HepG2 (cell line): ENCODE results near the gene PLEKHA5.

Experiments
- ISL2 ChIP-seq: sonication (generic); formaldehyde crosslinking; IDR thresholded peaks from 2 replicates; pipeline ENCODE4 v1.5.0; 2020; ENCODE audit warnings: missing genetic modification reagents
- JARID2 ChIP-seq: sonication (generic); formaldehyde crosslinking; IDR thresholded peaks from 2 replicates; pipeline ENCODE4 v1.8.1; 2023; ENCODE audit warnings: missing genetic modification reagents, inconsistent platforms; ENCODE audit not compliant: insufficient replicate concordance
- SUZ12 ChIP-seq: fragments of 150-350 bp; IDR thresholded peaks from 2 replicates; pipeline ENCODE4 v1.6.1; 2014; ENCODE audit warnings: low read depth, low read length

DNA sequence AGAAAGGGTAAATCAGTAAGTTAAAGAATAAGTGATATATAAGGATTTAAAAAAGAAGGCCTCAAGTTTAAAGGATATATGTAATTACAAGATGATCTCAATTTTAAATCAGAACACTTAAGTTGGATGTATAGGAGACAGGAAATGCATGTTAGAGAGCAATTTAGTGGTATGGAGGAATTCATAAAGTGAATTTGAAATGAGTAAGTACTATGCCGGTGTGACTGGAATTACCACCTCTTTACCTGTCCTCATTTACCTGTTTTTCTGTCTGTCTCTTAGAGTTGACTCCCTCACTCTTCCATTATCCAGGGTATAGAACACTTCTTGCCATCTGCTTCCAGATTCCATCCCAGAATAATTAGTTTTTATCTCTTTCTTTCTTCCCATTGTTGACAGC is 73.5 kb downstream of the PLEKHA5 start:
- TF ChIP-seq JARID2 (no peak), ISL2 (no peak), SUZ12 (no peak)
